ENCODE results near the gene ADGB. TPM values are rescaled to one million over a fixed set of nuclear protein-coding genes. Genes with fewer than 3 reads are reported as not detected.

The ADGB gene
- total RNA-seq, 1 experiment from 2014 or later, result not detected

Other genes starting within 250 kb of the ADGB start
- 129 and 163 TPM in 2 replicates for gene RAB32, start 55.1 kb upstream of the ADGB start, total RNA-seq (2014; rRNA removed; shearing (Covaris generic); ENCODE audit: low replicate concordance)